ENCODE results near the gene NUP62. TPM values are rescaled to one million over a fixed set of nuclear protein-coding genes. Genes with fewer than 3 reads are reported as not detected.

Gene NUP62
- total RNA-seq, 4 donors from 2014 or later: 34.5 to 40.1 (median 34.9) TPM

- H3K9me3 ChIP-seq: no peaks in the 10 kb centered on the region
- no peaks in the 10 kb centered on the region for H3K27me3 ChIP-seq
- intact Hi-C loops (cut with DNase I): loop anchor here (10.0 kb wide), 1 partner anchor 62 kb away; the partner anchor contains the start of genes FUZ and MED25
- peak; percentile 93 for DNase-seq
- peak overlapping the region; percentile 98 to 100 (median 99) for H3K27ac ChIP-seq
- TF ChIP-seq POLR2A (IDR thresholded peaks at IDR 0.05) (peak in 2 of 4 donors; percentile 21 to 50), CTCF (IDR thresholded peaks at IDR 0.05) (no peak)
- WGBS, 2 donors: 0 to 8% methylated on average over 4 to 15 of the region's 46 CpGs
- peaks cover 21 to 46% (median 25%) of the 10 kb centered on the region in 3 donors for H3K4me1 ChIP-seq
- H3K36me3 ChIP-seq: peaks cover 11 to 61% (median 25%) of the 10 kb centered on the region in 3 donors
- H3K4me3 ChIP-seq: peak overlapping the region; percentile 86 to 99 (median 94)
Observed at GRCh38 chr19:49876422-49877019, 52.8 kb downstream of the NUP62 start.

DNA sequence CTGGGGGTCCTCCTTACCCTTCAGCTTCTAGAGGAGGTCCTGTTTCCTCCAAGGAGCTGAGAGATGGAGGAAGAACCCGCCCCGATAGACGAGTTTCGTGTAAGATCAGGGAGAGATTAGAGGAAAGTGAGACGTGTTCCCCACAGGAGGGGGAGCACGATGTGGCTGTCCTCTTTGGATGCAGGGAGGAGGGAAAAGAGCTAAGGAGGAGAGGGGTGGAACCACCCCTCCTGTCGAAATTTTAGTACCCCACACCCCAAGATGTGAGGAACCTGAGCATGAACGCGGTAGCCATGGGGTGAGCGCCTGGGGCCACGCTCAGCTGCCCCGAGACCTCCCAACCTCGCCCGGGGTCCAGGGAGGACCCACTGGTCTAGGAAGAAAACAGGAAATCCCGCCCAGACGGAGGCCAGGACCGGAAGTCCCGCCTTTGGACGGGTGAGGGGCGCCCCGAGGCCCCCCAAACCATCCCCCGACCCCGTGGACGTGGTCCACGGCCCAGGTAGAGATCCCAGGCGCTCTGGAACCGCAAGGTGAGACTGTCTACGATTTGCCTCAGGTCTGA is 53.4 kb downstream of the NUP62 start:
- no peak for TF ChIP-seq CTCF (IDR thresholded peaks at IDR 0.05)
- TF ChIP-seq POLR2A (IDR thresholded peaks at IDR 0.05): no peak
- no peak for DNase-seq
- no peaks in the 10 kb centered on the region for H3K27me3 ChIP-seq
- intact Hi-C loops (cut with DNase I): loop anchor here (10.0 kb wide), 1 partner anchor 61 kb away; the partner anchor contains the start of genes FUZ and MED25
- no peaks in the 10 kb centered on the region for H3K9me3 ChIP-seq
- H3K4me3 ChIP-seq: peak overlapping the region; percentile 86 to 99 (median 94)
- 0 to 1% methylated on average over 15 to 16 of the region's 28 CpGs for WGBS, 2 donors
- H3K36me3 ChIP-seq: peaks cover 11 to 61% (median 19%) of the 10 kb centered on the region in 3 donors
- peak overlapping the region; percentile 98 to 100 (median 99) for H3K27ac ChIP-seq
- peaks cover 21 to 50% (median 27%) of the 10 kb centered on the region in 3 donors for H3K4me1 ChIP-seq

- TF ChIP-seq POLR2A (IDR thresholded peaks at IDR 0.05): no peak
- no peak for TF ChIP-seq CTCF (IDR thresholded peaks at IDR 0.05)
- 67 to 69% methylated on average over 2 to 4 of the region's 4 CpGs for WGBS, 2 donors
- H3K36me3 ChIP-seq: peaks cover 4 to 56% (median 11%) of the 10 kb centered on the region in 3 donors
- H3K27ac ChIP-seq: peak overlapping the region; percentile 98 to 100 (median 99)
- no peaks in the 10 kb centered on the region for H3K27me3 ChIP-seq
- peaks cover 27 to 58% (median 35%) of the 10 kb centered on the region in 3 donors for H3K4me1 ChIP-seq
- intact Hi-C loops (cut with DNase I): loop anchor here (10.0 kb wide), 1 partner anchor 60 kb away; the partner anchor contains the start of genes FUZ and MED25
- peak overlapping the region; percentile 86 to 99 (median 94) for H3K4me3 ChIP-seq
- DNase-seq: no peak
- H3K9me3 ChIP-seq: no peaks in the 10 kb centered on the region
Observed at GRCh38 chr19:49875177-49875576, 54.1 kb downstream of the NUP62 start.

DNA sequence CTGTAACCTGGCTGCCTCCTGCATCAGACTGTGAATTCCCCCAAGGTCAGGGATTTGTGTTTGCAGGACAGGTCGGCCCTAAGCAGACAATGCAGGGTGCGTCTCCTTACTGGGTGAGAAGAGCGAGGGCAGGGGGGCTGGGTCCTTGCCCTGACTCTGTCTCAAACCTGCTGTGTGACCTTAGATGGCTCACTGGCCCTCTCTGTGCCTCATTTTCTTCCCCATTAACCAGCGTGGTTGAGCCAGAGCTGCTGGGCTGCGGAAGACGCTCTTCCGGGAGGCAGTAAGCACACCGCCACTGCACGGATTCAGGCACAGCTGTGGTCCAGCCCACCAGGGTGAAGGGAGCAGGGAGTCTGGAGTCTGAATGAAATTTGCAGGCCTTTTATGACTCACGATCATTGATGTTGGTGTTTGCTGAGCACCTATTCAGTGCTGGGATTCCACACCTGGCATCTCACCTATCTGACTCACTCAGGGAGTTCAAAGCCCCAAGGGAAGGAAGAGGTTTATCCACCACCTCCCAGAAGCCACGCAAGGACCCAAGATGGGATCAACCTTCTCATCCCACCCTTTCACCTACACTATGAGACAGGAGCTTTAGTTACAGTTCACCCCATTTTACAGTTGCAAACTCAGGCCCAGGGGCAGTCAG is 54.7 kb downstream of the NUP62 start:
- Histone ChIP-seq H3K27ac (peak overlapping the region; percentile 98 to 100 (median 99)), H3K36me3 (peaks cover 0 to 51% (median 8%) of the 10 kb centered on the region in 3 donors), H3K4me3 (no peak overlapping the region), H3K4me1 (peaks cover 32 to 63% (median 39%) of the 10 kb centered on the region in 3 donors), H3K9me3 (no peaks in the 10 kb centered on the region), H3K27me3 (no peaks in the 10 kb centered on the region)
- 78 to 84% methylated on average over 5 to 7 of the region's 11 CpGs for WGBS, 2 donors
- TF ChIP-seq CTCF (IDR thresholded peaks at IDR 0.05) (no peak), POLR2A (IDR thresholded peaks at IDR 0.05) (no peak)
- intact Hi-C loops (cut with DNase I): loop anchor here (10.0 kb wide), 1 partner anchor 60 kb away; the partner anchor contains the start of genes FUZ and MED25
- no peak for DNase-seq
